Uterus (tissue), 4 donors: Measurements from ENCODE around the gene GSX1. TPM values are rescaled to one million over a fixed set of nuclear protein-coding genes. Genes with fewer than 3 reads are reported as not detected.

ENCODE experiments used
- DNase-seq, 2 donors: peaks; one replicate each; pipeline ENCODE4 v3.0.0-alpha.2; 2019 to 2020
- H3K27ac ChIP-seq, 2 donors: fragments of 200-600 bp; sonication (generic); 1 replicate in 1 of 2; 2 replicates in 1 of 2; pipeline ENCODE4 v1.5.1; 2016 to 2018
- H3K27me3 ChIP-seq, 2 donors: fragments of 200-600 bp; sonication (generic); one replicate each; pipeline ENCODE4 v1.5.1; 2018 to 2019; ENCODE audit warnings: control low read depth in 1 of 2
- H3K36me3 ChIP-seq, 2 donors: fragments of 200-600 bp; sonication (generic); one replicate each; pipeline ENCODE4 v1.5.1; 2019; ENCODE audit warnings: control low read depth in 1 of 2
- H3K4me1 ChIP-seq, 2 donors: fragments of 200-600 bp; sonication (generic); one replicate each; pipeline ENCODE4 v1.5.1; 2018 to 2019; ENCODE audit warnings: control low read depth in 1 of 2
- H3K4me3 ChIP-seq, 2 donors: fragments of 200-600 bp; sonication (generic); 1 replicate in 1 of 2; 2 replicates in 1 of 2; pipeline ENCODE4 v1.5.1; 2018 to 2019; ENCODE audit warnings: mild to moderate bottlenecking in 1 of 2
- H3K9me3 ChIP-seq, 2 donors: fragments of 200-600 bp; sonication (generic); one replicate each; pipeline ENCODE4 v1.5.1; 2019; ENCODE audit warnings: control low read depth in 1 of 2
- CTCF ChIP-seq, 4 experiments: fragments of 200-600 bp in 2 of 4; fragments of 450-650 bp in 2 of 4; sonication (generic) in 2 of 4; IDR thresholded peaks; one replicate each; pipeline ENCODE4 v1.5.1; 2016 to 2019; ENCODE audit warnings: antibody characterized with exemption in 4 of 4, mild to moderate bottlenecking in 2 of 4, moderate library complexity in 1 of 4
- POLR2A ChIP-seq, 2 donors: fragments of 450-650 bp; IDR thresholded peaks; one replicate each; pipeline ENCODE4 v1.6.1; 2016; ENCODE audit warnings: antibody characterized with exemption in 2 of 2, mild to moderate bottlenecking in 1 of 2, moderate library complexity in 1 of 2
- intact Hi-C: fragments of 100-400 bp; cut with DNase I; formaldehyde crosslinking; loops from one replicate; pipeline ENCODE4 v1.15.1; 2023; ENCODE audit warnings: low total_unique reads
- total RNA-seq, 4 donors: library from RNA; depleted of rRNA in 3 of 4; stranded (reverse); fragments of >200 nt in 3 of 4; gene quantifications; one replicate each; pipeline versions ENCODE4 v1.1.0 to v1.2.4, GENCODE V29; 2014 to 2023
- donor health status: DM: yes; HTN: yes; CAD: no.

Gene GSX1
- total RNA-seq, 4 donors from 2014 or later, result not detected

GRCh38 chr13:27765650-27766049 lies 26.6 kb upstream of the GSX1 start:
- H3K4me1 ChIP-seq, result no peaks in the 10 kb centered on the region
- no peaks in the 10 kb centered on the region for H3K36me3 ChIP-seq
- intact Hi-C loops, result no loop called here
- no peaks in the 10 kb centered on the region for H3K9me3 ChIP-seq
- no peak for TF ChIP-seq POLR2A (IDR thresholded peaks at IDR 0.05)
- TF ChIP-seq CTCF (IDR thresholded peaks at IDR 0.05), result no peak
- H3K4me3 ChIP-seq, result no peak overlapping the region
- no peak overlapping the region for H3K27ac ChIP-seq
- no peak for DNase-seq
- H3K27me3 ChIP-seq, result no peaks in the 10 kb centered on the region

- intact Hi-C loops, result no loop called here
- TF ChIP-seq CTCF (IDR thresholded peaks at IDR 0.05), result no peak
- TF ChIP-seq POLR2A (IDR thresholded peaks at IDR 0.05), result no peak
- Histone ChIP-seq H3K27ac (no peak overlapping the region), H3K4me3 (no peak overlapping the region), H3K4me1 (no peaks in the 10 kb centered on the region), H3K36me3 (no peaks in the 10 kb centered on the region), H3K9me3 (no peaks in the 10 kb centered on the region), H3K27me3 (no peaks in the 10 kb centered on the region)
- no peak for DNase-seq
These were observed 21.5 kb upstream of the GSX1 start for GRCh38 chr13:27770809-27771208.

GRCh38 chr13:27772651-27773425 lies 19.4 kb upstream of the GSX1 start:
- Histone ChIP-seq H3K36me3 (no peaks in the 10 kb centered on the region), H3K27ac (no peak overlapping the region), H3K4me3 (no peak overlapping the region), H3K27me3 (no peaks in the 10 kb centered on the region), H3K4me1 (no peaks in the 10 kb centered on the region), H3K9me3 (no peaks in the 10 kb centered on the region)
- intact Hi-C loops, result no loop called here
- TF ChIP-seq POLR2A (IDR thresholded peaks at IDR 0.05) (no peak), CTCF (IDR thresholded peaks at IDR 0.05) (no peak)
- DNase-seq, result no peak

GRCh38 chr13:27774169-27774568 lies 18.1 kb upstream of the GSX1 start:
- intact Hi-C loops, result no loop called here
- no peak for DNase-seq
- Histone ChIP-seq H3K4me3 (no peak overlapping the region), H3K27ac (no peak overlapping the region), H3K27me3 (no peaks in the 10 kb centered on the region), H3K4me1 (no peaks in the 10 kb centered on the region), H3K9me3 (no peaks in the 10 kb centered on the region), H3K36me3 (no peaks in the 10 kb centered on the region)
- TF ChIP-seq CTCF (IDR thresholded peaks at IDR 0.05) (no peak), POLR2A (IDR thresholded peaks at IDR 0.05) (no peak)

GRCh38 chr13:27774651-27775050 lies 17.6 kb upstream of the GSX1 start:
- no peaks in the 10 kb centered on the region for H3K27me3 ChIP-seq
- no peaks in the 10 kb centered on the region for H3K9me3 ChIP-seq
- TF ChIP-seq POLR2A (IDR thresholded peaks at IDR 0.05) (no peak), CTCF (IDR thresholded peaks at IDR 0.05) (no peak)
- H3K4me3 ChIP-seq, result no peak overlapping the region
- no peaks in the 10 kb centered on the region for H3K36me3 ChIP-seq
- no peak for DNase-seq
- H3K4me1 ChIP-seq, result no peaks in the 10 kb centered on the region
- intact Hi-C loops, result no loop called here
- no peak overlapping the region for H3K27ac ChIP-seq
